Memory B cell (primary cell): ENCODE measurements around the gene PPP2R2B.

Source experiments
- ATAC-seq: fragments of 150-1000 bp; cut with Tn5 transposase; 2 replicates; pipeline ENCODE4 v1.10.0; 2021; ENCODE audit warnings: low read depth, mild to moderate bottlenecking, moderate library complexity
- DNase-seq, 2 donors: peaks; one replicate each; pipeline ENCODE4 v3.0.0; 2022; ENCODE audit warnings: low spot score in 2 of 2
- H3K27ac Mint-ChIP-seq: one replicate; pipeline ENCODE4 v1.8.0; 2022; ENCODE audit warnings: mild to moderate bottlenecking, moderate library complexity, mixed read lengths
- H3K27me3 Mint-ChIP-seq: one replicate; pipeline ENCODE4 v1.8.0; 2022; ENCODE audit warnings: mixed read lengths
- H3K36me3 Mint-ChIP-seq: one replicate; pipeline ENCODE4 v1.8.0; 2022; ENCODE audit warnings: mild to moderate bottlenecking, mixed read lengths
- H3K4me1 Mint-ChIP-seq: one replicate; pipeline ENCODE4 v1.8.0; 2022; ENCODE audit warnings: mixed read lengths
- H3K4me3 Mint-ChIP-seq: one replicate; pipeline ENCODE4 v1.8.0; 2022; ENCODE audit warnings: mild to moderate bottlenecking, moderate library complexity, mixed read lengths
- H3K9me3 Mint-ChIP-seq: one replicate; pipeline ENCODE4 v1.8.0; 2022; ENCODE audit warnings: mixed read lengths

PPP2R2B gene

GRCh38 chr5:146797658-146798057 is 80.9 kb downstream of the PPP2R2B start:
- Mint-ChIP-seq H3K4me3 (no peak overlapping the region), H3K27me3 (no peaks in the 10 kb centered on the region), H3K9me3 (no peaks in the 10 kb centered on the region), H3K4me1 (no peaks in the 10 kb centered on the region), H3K36me3 (no peaks in the 10 kb centered on the region), H3K27ac (no peak overlapping the region)
- DNase-seq (no peak), ATAC-seq (no peak)

DNA sequence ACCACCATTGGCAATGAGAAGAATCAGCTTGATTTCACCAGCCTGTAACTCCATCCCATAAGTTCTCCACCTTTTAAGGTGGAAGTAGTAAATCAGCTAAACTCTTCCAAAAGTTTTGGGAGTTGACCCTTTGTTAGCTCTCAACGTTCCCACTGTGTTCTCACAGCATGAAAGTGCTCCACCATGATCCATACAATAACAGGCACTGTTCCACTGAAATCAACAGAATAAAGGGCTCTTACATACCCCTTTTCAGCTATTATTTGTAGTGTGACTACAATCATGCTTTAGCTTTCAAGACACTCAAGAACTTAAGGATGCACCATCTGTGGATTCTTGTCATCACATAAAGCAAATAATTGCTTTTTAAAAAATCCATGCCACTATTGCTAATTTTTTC is 81.6 kb downstream of the PPP2R2B start:
- H3K4me1 Mint-ChIP-seq: no peaks in the 10 kb centered on the region

GRCh38 chr5:146796144-146796543 is 82.4 kb downstream of the PPP2R2B start:
- no peaks in the 10 kb centered on the region for H3K27me3 Mint-ChIP-seq
- H3K27ac Mint-ChIP-seq: no peak overlapping the region
- H3K4me1 Mint-ChIP-seq: no peaks in the 10 kb centered on the region
- H3K4me3 Mint-ChIP-seq: no peak overlapping the region
- H3K9me3 Mint-ChIP-seq: no peaks in the 10 kb centered on the region
- ATAC-seq (no peak), DNase-seq (no peak)
- H3K36me3 Mint-ChIP-seq: no peaks in the 10 kb centered on the region

More for the DNA sequence above, 81.6 kb downstream of the PPP2R2B start:
- no peak for DNase-seq
- Mint-ChIP-seq H3K36me3 (no peaks in the 10 kb centered on the region), H3K4me3 (no peak overlapping the region), H3K9me3 (no peaks in the 10 kb centered on the region), H3K27me3 (no peaks in the 10 kb centered on the region), H3K27ac (no peak overlapping the region)
- no peak for ATAC-seq

DNA sequence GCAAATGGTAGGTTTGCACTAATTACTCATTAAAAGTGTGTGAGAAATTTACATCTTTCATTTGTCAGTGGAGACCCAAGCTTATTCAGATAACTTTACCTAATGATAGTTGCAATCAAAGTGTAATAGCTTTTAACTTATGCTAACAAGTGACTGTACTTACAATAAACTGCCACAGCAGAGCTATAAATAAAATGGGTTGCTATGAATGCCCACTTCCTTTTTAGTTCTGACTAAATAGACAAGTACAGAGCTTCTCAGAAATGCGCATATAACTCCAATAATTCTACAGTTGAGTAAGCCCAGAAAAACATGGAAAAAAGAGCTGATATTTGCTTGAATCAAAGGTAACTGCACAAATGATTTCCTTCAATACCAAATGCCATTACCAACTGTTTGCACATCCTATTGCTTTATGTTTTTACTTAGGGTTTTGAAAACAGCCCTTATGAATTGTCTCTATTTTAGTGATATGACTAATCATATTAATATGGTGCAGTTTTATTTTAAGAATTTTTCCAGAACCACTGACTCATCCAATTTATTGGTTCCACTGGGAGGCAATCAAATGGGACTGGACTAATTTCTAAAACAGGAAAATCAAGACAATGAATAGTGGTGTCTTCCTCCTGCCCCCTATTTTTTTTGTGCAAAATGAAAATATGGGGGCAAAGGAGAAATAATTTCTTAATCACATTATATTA is 84.1 kb downstream of the PPP2R2B start:
- no peak for ATAC-seq
- H3K36me3 Mint-ChIP-seq: no peaks in the 10 kb centered on the region
- H3K4me3 Mint-ChIP-seq: no peak overlapping the region
- DNase-seq: no peak
- no peaks in the 10 kb centered on the region for H3K27me3 Mint-ChIP-seq
- H3K27ac Mint-ChIP-seq: no peak overlapping the region
- H3K4me1 Mint-ChIP-seq: no peaks in the 10 kb centered on the region
- no peaks in the 10 kb centered on the region for H3K9me3 Mint-ChIP-seq

DNA sequence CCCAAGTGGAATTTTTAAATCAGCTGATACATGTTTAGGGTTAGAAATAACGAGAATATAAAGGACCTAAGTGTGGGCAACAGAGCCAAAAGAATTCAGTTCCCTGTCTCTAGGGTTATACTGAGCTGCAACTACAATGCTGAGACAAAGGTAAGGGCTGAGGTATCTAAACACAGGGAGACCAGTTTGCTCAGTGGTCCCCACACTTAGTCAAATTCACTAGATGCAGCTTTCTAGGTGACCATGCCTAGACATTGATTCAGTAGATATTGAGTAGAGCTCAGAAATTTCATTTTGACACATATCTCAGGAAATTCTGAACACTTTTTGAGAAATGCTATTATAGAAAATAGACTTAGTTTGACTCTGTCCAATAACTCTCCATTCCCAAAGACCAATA is 84.8 kb downstream of the PPP2R2B start:
- Mint-ChIP-seq H3K9me3 (no peaks in the 10 kb centered on the region), H3K27ac (no peak overlapping the region), H3K4me1 (no peaks in the 10 kb centered on the region), H3K36me3 (no peaks in the 10 kb centered on the region), H3K4me3 (no peak overlapping the region), H3K27me3 (no peaks in the 10 kb centered on the region)
- DNase-seq (no peak), ATAC-seq (no peak)

DNA sequence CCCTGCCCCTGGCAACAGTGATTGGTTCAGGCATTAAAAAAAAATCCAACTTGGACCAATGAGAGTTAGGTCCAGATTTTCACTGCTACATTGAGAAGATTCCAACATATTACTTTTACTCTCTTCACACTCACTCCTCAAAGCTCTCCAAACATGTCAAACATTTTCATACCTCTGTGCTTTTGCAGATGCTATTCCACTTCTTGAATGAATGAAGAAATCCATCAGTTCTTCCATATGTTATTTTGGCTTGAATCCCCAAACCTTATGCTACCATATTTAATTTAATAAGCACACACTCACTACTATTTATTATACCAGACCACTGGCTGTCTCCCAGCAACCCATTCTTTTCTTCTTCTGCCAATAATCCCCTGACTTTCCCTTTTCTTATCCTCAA is 87.1 kb downstream of the PPP2R2B start:
- Mint-ChIP-seq H3K27me3 (no peaks in the 10 kb centered on the region), H3K36me3 (no peaks in the 10 kb centered on the region), H3K4me1 (no peaks in the 10 kb centered on the region), H3K4me3 (no peak overlapping the region), H3K9me3 (peaks cover 1% of the 10 kb centered on the region), H3K27ac (no peak overlapping the region)
- ATAC-seq: no peak
- no peak for DNase-seq

DNA sequence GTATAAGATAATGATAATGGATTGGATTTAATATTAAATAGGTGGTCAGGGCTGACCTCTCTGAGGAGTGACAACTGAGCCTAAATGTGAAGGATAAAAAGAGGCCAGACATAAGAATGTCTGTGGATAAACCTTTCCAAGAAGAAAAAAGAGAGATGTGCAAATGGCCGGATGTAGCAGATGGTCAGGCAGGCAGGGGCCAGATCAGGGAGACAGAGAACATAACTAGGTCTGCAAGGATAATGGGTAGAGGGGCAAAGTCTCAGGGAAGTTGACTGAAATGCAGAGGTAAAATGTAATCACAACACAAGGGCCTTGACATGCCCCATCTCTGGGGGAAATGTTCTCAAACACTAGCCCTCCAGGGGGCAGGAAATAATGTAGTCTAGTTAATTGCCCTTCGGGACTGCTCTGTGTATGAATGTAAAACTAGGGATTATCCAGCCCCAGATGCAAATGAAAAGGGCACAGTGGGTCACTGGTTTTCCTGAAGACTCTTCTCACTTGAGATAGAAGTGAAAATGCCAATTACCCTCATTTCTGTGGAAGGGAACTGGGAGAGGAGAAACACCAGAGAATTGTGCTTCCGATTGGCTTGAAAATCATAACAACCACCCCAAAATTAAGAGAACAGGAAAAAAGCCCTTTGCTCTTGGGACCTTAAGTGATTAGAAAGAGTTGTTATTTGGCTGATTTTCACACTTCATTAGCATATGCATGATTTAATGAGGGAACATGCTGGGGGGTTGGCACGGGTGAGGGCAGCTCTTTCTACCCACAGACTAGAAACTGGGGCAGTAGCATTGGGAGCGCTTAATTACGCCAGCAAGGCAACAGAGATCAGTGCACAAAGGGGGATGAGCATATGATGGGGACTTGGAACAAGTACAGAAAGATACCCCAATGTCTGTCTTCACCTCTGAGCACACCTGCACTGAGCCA is 88.6 kb downstream of the PPP2R2B start:
- Mint-ChIP-seq H3K36me3 (no peaks in the 10 kb centered on the region), H3K4me3 (no peak overlapping the region), H3K4me1 (no peaks in the 10 kb centered on the region), H3K9me3 (peaks cover 3% of the 10 kb centered on the region), H3K27me3 (no peaks in the 10 kb centered on the region), H3K27ac (no peak overlapping the region)
- DNase-seq (no peak), ATAC-seq (no peak)

DNA sequence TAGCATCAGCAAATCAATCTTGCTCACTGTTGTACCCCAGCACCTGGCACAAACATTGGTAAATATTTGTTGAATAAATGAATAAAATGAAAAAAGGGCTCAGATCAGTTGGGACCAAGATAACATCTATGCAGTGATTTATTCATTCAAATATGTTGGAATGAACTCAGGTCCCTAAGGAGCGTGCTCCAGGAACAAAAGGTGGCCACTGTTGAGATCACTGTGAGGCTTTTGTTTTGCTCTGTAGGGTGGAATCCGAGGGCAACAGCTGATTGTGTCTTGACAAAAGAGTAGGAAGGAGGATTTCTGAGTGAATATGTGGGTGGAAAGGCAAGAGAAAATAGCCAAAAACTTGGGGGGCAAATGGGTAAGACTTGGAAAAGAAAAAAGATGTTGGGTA is 89.7 kb downstream of the PPP2R2B start:
- no peaks in the 10 kb centered on the region for H3K27me3 Mint-ChIP-seq
- peaks cover 3% of the 10 kb centered on the region for H3K9me3 Mint-ChIP-seq
- ATAC-seq (no peak), DNase-seq (no peak)
- H3K27ac Mint-ChIP-seq: no peak overlapping the region
- no peaks in the 10 kb centered on the region for H3K4me1 Mint-ChIP-seq
- H3K36me3 Mint-ChIP-seq: no peaks in the 10 kb centered on the region
- H3K4me3 Mint-ChIP-seq: no peak overlapping the region

DNA sequence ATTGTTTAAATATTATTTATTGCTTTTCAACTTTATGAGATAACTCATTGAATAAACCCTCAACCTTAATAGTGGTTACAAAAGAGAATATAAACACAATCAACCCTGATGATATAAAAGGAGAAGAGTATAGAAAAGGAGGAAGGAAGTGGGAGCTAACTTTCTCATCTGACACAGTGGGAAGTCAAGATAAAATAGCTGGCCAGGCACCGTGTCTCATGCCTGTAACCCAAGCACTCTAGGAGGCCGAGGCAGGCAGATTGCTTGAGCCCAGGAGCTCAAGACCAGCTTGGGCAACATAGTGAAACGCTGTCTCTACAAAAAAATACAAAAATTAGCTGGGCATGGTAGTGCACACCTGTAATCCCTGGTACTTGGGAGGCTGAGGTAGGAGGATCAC is 93.5 kb downstream of the PPP2R2B start:
- H3K27me3 Mint-ChIP-seq: no peaks in the 10 kb centered on the region
- no peak for DNase-seq
- no peak overlapping the region for H3K27ac Mint-ChIP-seq
- no peaks in the 10 kb centered on the region for H3K36me3 Mint-ChIP-seq
- no peak for ATAC-seq
- H3K9me3 Mint-ChIP-seq: peaks cover 5% of the 10 kb centered on the region
- H3K4me3 Mint-ChIP-seq: no peak overlapping the region
- H3K4me1 Mint-ChIP-seq: no peaks in the 10 kb centered on the region

GRCh38 chr5:146781157-146781556 is 97.4 kb downstream of the PPP2R2B start:
- Mint-ChIP-seq H3K27ac (no peak overlapping the region), H3K9me3 (peaks cover 3% of the 10 kb centered on the region), H3K36me3 (no peaks in the 10 kb centered on the region), H3K4me1 (no peaks in the 10 kb centered on the region), H3K27me3 (no peaks in the 10 kb centered on the region), H3K4me3 (no peak overlapping the region)
- DNase-seq: no peak
- ATAC-seq: no peak

DNA sequence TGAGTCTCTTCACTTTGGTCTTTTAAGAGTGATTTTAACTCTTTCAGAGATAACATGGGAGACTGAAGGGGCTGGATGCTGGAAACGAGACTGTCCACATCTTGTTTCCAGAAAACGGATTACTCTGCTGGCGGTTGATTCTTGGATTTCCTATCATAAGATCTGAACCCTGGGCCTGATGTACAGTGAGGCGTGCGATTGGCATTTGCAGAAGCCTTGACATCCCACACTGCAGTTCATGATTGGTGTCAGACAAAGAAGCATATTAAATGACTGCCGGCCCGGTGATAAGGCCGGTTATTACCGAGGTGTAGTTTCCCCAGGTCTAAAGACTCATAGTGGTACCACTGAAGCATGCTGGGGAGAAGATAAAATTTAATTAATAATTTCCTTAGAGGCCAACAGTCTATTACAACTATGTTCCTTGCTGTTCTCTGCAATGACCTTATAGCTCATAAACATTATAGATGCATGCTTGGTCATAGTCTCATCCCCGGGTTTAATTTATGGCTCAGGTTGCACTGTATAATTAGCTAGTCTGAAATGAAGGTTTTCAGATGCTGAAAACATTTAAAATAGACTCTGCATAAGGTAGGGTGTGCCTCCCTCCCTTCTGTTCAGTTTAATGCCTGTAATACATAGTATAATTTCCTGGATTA is 99.2 kb downstream of the PPP2R2B start:
- H3K4me1 Mint-ChIP-seq: no peaks in the 10 kb centered on the region
- ATAC-seq (no peak), DNase-seq (no peak)
- H3K4me3 Mint-ChIP-seq: no peak overlapping the region
- no peaks in the 10 kb centered on the region for H3K36me3 Mint-ChIP-seq
- H3K9me3 Mint-ChIP-seq: peaks cover 2% of the 10 kb centered on the region
- H3K27ac Mint-ChIP-seq: no peak overlapping the region
- no peaks in the 10 kb centered on the region for H3K27me3 Mint-ChIP-seq

GRCh38 chr5:146778795-146779194 is 99.8 kb downstream of the PPP2R2B start:
- no peak overlapping the region for H3K4me3 Mint-ChIP-seq
- H3K27ac Mint-ChIP-seq: no peak overlapping the region
- peaks cover 2% of the 10 kb centered on the region for H3K9me3 Mint-ChIP-seq
- no peaks in the 10 kb centered on the region for H3K27me3 Mint-ChIP-seq
- DNase-seq (no peak), ATAC-seq (no peak)
- H3K36me3 Mint-ChIP-seq: no peaks in the 10 kb centered on the region
- no peaks in the 10 kb centered on the region for H3K4me1 Mint-ChIP-seq

DNA sequence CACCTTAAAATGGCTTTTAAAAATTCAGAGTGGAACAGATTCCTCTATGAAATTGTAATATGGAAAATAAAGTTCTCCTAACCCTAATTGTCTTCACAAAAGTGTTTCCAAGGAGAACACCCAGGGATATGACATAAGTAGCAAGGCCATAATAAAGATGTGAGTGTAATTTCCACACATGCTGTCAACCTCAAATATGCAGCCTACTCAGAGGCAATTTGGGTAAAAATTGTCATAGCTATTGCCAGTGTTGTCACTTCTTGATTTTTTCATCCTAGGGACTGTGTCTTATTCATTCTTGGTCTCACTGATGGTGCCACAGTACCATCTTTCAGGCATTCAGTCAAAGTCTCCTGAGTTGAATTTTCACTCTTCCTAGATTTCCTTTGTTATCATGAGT is 100.3 kb downstream of the PPP2R2B start:
- ATAC-seq (no peak), DNase-seq (no peak)
- Mint-ChIP-seq H3K27ac (no peak overlapping the region), H3K4me1 (no peaks in the 10 kb centered on the region), H3K4me3 (no peak overlapping the region), H3K9me3 (peaks cover 2% of the 10 kb centered on the region), H3K36me3 (no peaks in the 10 kb centered on the region), H3K27me3 (no peaks in the 10 kb centered on the region)

DNA sequence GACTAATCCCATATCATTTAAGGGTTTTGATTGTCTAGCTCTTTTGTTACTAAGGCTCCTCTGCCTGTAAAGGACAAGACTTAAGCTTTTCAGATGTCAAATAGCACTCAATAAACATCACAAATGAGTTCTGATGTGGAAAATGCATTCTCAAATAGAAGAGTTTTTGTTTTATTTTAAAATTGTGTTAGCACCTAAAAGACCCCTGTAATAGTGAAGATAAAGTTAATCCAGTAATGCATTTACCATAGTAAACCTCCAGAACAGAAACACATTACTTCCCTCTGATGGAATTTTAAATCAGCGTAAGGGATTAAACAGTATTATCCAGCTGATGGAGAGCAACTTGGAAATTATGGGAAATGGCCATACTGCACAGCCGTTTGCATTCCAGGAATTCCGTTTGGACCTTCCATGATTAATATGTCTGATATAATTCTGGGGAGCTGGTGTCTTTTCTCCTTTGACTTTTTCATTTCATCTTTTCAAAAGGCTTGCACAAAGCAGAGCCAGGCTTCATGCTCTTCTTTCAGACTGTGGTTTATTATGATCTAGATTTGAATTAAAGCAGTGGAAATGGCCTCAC is 105.6 kb downstream of the PPP2R2B start:
- Mint-ChIP-seq H3K4me3 (no peak overlapping the region), H3K9me3 (peaks cover 2% of the 10 kb centered on the region), H3K27ac (no peak overlapping the region), H3K36me3 (no peaks in the 10 kb centered on the region), H3K27me3 (no peaks in the 10 kb centered on the region), H3K4me1 (no peaks in the 10 kb centered on the region)
- ATAC-seq (no peak), DNase-seq (no peak)
